Spleen (tissue), 11 donors: ENCODE results near the gene ACLY. TPM values are rescaled to one million over a fixed set of nuclear protein-coding genes. Genes with fewer than 3 reads are reported as not detected.

Experiments used
- DNase-seq: peaks from one replicate; pipeline ENCODE4 v3.0.0-alpha.2; 2020
- H3K27ac ChIP-seq, 8 donors: fragments of 200-600 bp; sonication (generic) in 7 of 8; 1 replicate in 4 of 8; 2 replicates in 4 of 8; pipeline versions ENCODE4 v1.5.0 to v1.8.0; 2016 to 2021; ENCODE audit warnings: inconsistent platforms in 4 of 8, mild to moderate bottlenecking in 4 of 8, moderate library complexity in 1 of 8
- H3K27me3 ChIP-seq, 7 donors: fragments of 200-600 bp; sonication (generic) in 6 of 7; replicated peaks in 1 of 7; 1 replicate in 4 of 7; 2 replicates in 3 of 7; pipeline versions ENCODE4 v1.5.0 to v1.8.0; 2016 to 2021; ENCODE audit warnings: inconsistent platforms in 3 of 7, mild to moderate bottlenecking in 1 of 7
- H3K36me3 ChIP-seq, 6 donors: fragments of 200-600 bp; sonication (generic) in 5 of 6; 1 replicate in 4 of 6; 2 replicates in 2 of 6; pipeline versions ENCODE4 v1.5.0 to v1.8.0; 2016 to 2021; ENCODE audit warnings: inconsistent platforms in 2 of 6
- H3K4me1 ChIP-seq, 6 donors: fragments of 200-600 bp; sonication (generic) in 5 of 6; 1 replicate in 3 of 6; 2 replicates in 3 of 6; pipeline versions ENCODE4 v1.5.0 to v1.8.0; 2016 to 2021; ENCODE audit warnings: inconsistent platforms in 3 of 6
- H3K4me3 ChIP-seq, 8 donors: fragments of 200-600 bp; sonication (generic) in 7 of 8; 1 replicate in 4 of 8; 2 replicates in 4 of 8; pipeline versions ENCODE4 v1.5.0 to v1.8.0; 2016 to 2021; ENCODE audit warnings: inconsistent platforms in 4 of 8, mild to moderate bottlenecking in 4 of 8, moderate library complexity in 2 of 8
- H3K9me3 ChIP-seq, 8 donors: fragments of 200-600 bp; sonication (generic) in 7 of 8; 1 replicate in 4 of 8; 2 replicates in 4 of 8; pipeline versions ENCODE4 v1.5.0 to v1.8.0; 2016 to 2021; ENCODE audit warnings: inconsistent platforms in 4 of 8
- POLR2A ChIP-seq, 3 donors: fragments of 450-650 bp; IDR thresholded peaks; one replicate each; pipeline ENCODE4 v1.5.1; 2017; ENCODE audit warnings: antibody characterized with exemption in 3 of 3, mild to moderate bottlenecking in 1 of 3
- POLR2AphosphoS5 ChIP-seq, 3 donors: sonication (generic); formaldehyde crosslinking; IDR thresholded peaks; one replicate each; pipeline ENCODE4 v1.5.1; 2017; ENCODE audit warnings: antibody characterized with exemption in 3 of 3
- WGBS, 5 donors: extraction: QIAGEN DNeasy Blood & Tissue Kit in 3 of 5; methylation state at CpG; one replicate each; pipeline versions ENCODE4 v1.1.5 to v1.1.7; 2013 to 2018; 5-methylcytosine and 5-hydroxymethylcytosine counted together
- intact Hi-C: fragments of 100-400 bp; cut with DNase I; formaldehyde crosslinking; loops from one replicate; pipeline ENCODE4 v1.15.0; 2023; ENCODE audit warnings: low total_unique reads
- polyA plus RNA-seq, 3 donors: library from polyadenylated mRNA; stranded (reverse); fragments of 200-250 nt; gene quantifications; one replicate each; pipeline ENCODE4 v1.2.1, GENCODE V29; 2013
- total RNA-seq, 7 donors: library from RNA; depleted of rRNA in 3 of 7; stranded (reverse); fragments of >200 nt in 3 of 7; fragmentation: NEBNext Ultra II Directional in 4 of 7; extraction: Animal tissue kit (Norgen Biotek cat#: 25700) in 4 of 7; gene quantifications; one replicate each; pipeline versions ENCODE4 v1.1.0 to v1.2.1, GENCODE V29; 2016 to 2021
- TF ChIP-seq, protein P1 (sequence below), 11 experiments: fragments of 200-600 bp in 7 of 11; fragments of 450-650 bp in 4 of 11; sonication (generic) in 4 of 11; IDR thresholded peaks in 8 of 11; conservative IDR thresholded peaks in 3 of 11; 1 replicate in 7 of 11; 2 replicates in 4 of 11; pipeline versions ENCODE4 v1.4.0 to v1.8.0; 2016 to 2021; ENCODE audit warnings: antibody characterized with exemption in 11 of 11, inconsistent platforms in 4 of 11, mild to moderate bottlenecking in 1 of 11
- donor health status: healthy with polysubstance abuse.
- donor health status: DM: no; HTN: no; CAD: no; lungs with moderate emphysema.
- donor health status: DM: no; HTN: no; CAD: no.
- donor health status: Bipolar disorder and iron deficiency.
- donor health status: healthy.
- donor health status: DM: no; HTN: no; CAD: no.
- donor health status: DM: yes; HTN: yes; CAD: no.

Gene ACLY
- total and polyA plus RNA-seq, 10 donors = 17.7 to 112 (median 80.2) TPM

- no peak for TF ChIP-seq POLR2AphosphoS5 (IDR thresholded peaks at IDR 0.05)
- TF ChIP-seq POLR2A (IDR thresholded peaks at IDR 0.05) = no peak
- TF ChIP-seq, protein P1, sequence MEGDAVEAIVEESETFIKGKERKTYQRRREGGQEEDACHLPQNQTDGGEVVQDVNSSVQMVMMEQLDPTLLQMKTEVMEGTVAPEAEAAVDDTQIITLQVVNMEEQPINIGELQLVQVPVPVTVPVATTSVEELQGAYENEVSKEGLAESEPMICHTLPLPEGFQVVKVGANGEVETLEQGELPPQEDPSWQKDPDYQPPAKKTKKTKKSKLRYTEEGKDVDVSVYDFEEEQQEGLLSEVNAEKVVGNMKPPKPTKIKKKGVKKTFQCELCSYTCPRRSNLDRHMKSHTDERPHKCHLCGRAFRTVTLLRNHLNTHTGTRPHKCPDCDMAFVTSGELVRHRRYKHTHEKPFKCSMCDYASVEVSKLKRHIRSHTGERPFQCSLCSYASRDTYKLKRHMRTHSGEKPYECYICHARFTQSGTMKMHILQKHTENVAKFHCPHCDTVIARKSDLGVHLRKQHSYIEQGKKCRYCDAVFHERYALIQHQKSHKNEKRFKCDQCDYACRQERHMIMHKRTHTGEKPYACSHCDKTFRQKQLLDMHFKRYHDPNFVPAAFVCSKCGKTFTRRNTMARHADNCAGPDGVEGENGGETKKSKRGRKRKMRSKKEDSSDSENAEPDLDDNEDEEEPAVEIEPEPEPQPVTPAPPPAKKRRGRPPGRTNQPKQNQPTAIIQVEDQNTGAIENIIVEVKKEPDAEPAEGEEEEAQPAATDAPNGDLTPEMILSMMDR (IDR thresholded peaks at IDR 0.05 in 8 of 11, conservative IDR thresholded peaks at IDR 0.05 in 3 of 11) = no peak
- intact Hi-C loops = no loop called here
- peaks cover 9 to 97% (median 78%) of the 10 kb centered on the region in 6 donors for H3K36me3 ChIP-seq
Observed at GRCh38 chr17:41871789-41872188, 47.0 kb downstream of the ACLY start.

GRCh38 chr17:41870627-41871026, 48.1 kb downstream of the ACLY start:
- no peak for TF ChIP-seq POLR2A (IDR thresholded peaks at IDR 0.05)
- TF ChIP-seq POLR2AphosphoS5 (IDR thresholded peaks at IDR 0.05) = no peak
- TF ChIP-seq, protein P1 (IDR thresholded peaks at IDR 0.05 in 8 of 11, conservative IDR thresholded peaks at IDR 0.05 in 3 of 11) = no peak
- H3K4me1 ChIP-seq = peaks cover 0 to 4% (median under 1%) of the 10 kb centered on the region in 6 donors
- no peak overlapping the region for H3K27ac ChIP-seq
- H3K27me3 ChIP-seq = no peaks in the 10 kb centered on the region
- DNase-seq = no peak
- no peaks in the 10 kb centered on the region for H3K9me3 ChIP-seq
- WGBS, 5 donors = 85 to 92% (median 91%) methylated on average over 7 of the region's 7 CpGs
- H3K4me3 ChIP-seq = no peak overlapping the region
- intact Hi-C loops = no loop called here
- peaks cover 9 to 90% (median 73%) of the 10 kb centered on the region in 6 donors for H3K36me3 ChIP-seq

More at GRCh38 chr17:41871789-41872188, 47.0 kb downstream of the ACLY start:
- Histone ChIP-seq H3K9me3 (no peaks in the 10 kb centered on the region), H3K27ac (no peak overlapping the region), H3K4me3 (no peak overlapping the region), H3K4me1 (no peaks in the 10 kb centered on the region), H3K27me3 (no peaks in the 10 kb centered on the region)
- DNase-seq = no peak
- 94 to 96% (median 95%) methylated on average over 6 to 10 of the region's 10 CpGs for WGBS, 5 donors

GRCh38 chr17:41870097-41870496, 48.7 kb downstream of the ACLY start:
- Histone ChIP-seq H3K27ac (no peak overlapping the region), H3K36me3 (peaks cover 9 to 87% (median 73%) of the 10 kb centered on the region in 6 donors), H3K4me3 (no peak overlapping the region), H3K27me3 (no peaks in the 10 kb centered on the region), H3K9me3 (no peaks in the 10 kb centered on the region), H3K4me1 (peaks cover 0 to 7% (median 4%) of the 10 kb centered on the region in 6 donors)
- no peak for DNase-seq
- TF ChIP-seq POLR2A (IDR thresholded peaks at IDR 0.05) (no peak), POLR2AphosphoS5 (IDR thresholded peaks at IDR 0.05) (no peak)
- TF ChIP-seq, protein P1 (IDR thresholded peaks at IDR 0.05 in 8 of 11, conservative IDR thresholded peaks at IDR 0.05 in 3 of 11) = no peak
- WGBS, 5 donors = 92 to 97% (median 95%) methylated on average over 2 of the region's 2 CpGs
- intact Hi-C loops = no loop called here

- Histone ChIP-seq H3K27me3 (no peaks in the 10 kb centered on the region), H3K36me3 (peaks cover 9 to 81% (median 68%) of the 10 kb centered on the region in 6 donors), H3K9me3 (no peaks in the 10 kb centered on the region), H3K4me1 (peaks cover under 1 to 10% (median 6%) of the 10 kb centered on the region in 6 donors), H3K27ac (no peak overlapping the region), H3K4me3 (no peak overlapping the region)
- intact Hi-C loops = no loop called here
- 77 to 86% (median 82%) methylated on average over 9 of the region's 9 CpGs for WGBS, 5 donors
- DNase-seq = no peak
- TF ChIP-seq, protein P1 (IDR thresholded peaks at IDR 0.05 in 8 of 11, conservative IDR thresholded peaks at IDR 0.05 in 3 of 11) = no peak
- TF ChIP-seq POLR2A (IDR thresholded peaks at IDR 0.05) = no peak
- TF ChIP-seq POLR2AphosphoS5 (IDR thresholded peaks at IDR 0.05) = no peak
Observed at GRCh38 chr17:41869426-41869825, 49.3 kb downstream of the ACLY start.
